Esophagus muscularis mucosa (tissue), 4 donors: ENCODE results near the gene SLC25A10. TPM values are rescaled to one million over a fixed set of nuclear protein-coding genes. Genes with fewer than 3 reads are reported as not detected.

ENCODE experiments used
- DNase-seq: peaks from one replicate; pipeline ENCODE4 v3.0.0-alpha.2; 2017; ENCODE audit errors: extremely low spot score
- H3K27ac ChIP-seq, 4 donors: fragments of 200-600 bp; sonication (generic); replicated peaks in 1 of 4; 1 replicate in 3 of 4; 2 replicates in 1 of 4; pipeline ENCODE4 v1.5.1; 2016 to 2019; ENCODE audit warnings: mild to moderate bottlenecking in 1 of 4
- H3K27me3 ChIP-seq, 4 donors: fragments of 200-600 bp; sonication (generic); one replicate each; pipeline versions ENCODE4 v1.5.1 to v1.6.0; 2016 to 2019
- H3K36me3 ChIP-seq, 4 donors: fragments of 200-600 bp; sonication (generic); one replicate each; pipeline ENCODE4 v1.5.1; 2016 to 2019
- H3K4me1 ChIP-seq, 4 donors: fragments of 200-600 bp; sonication (generic); one replicate each; pipeline ENCODE4 v1.5.1; 2016 to 2019
- H3K4me3 ChIP-seq, 4 donors: fragments of 200-600 bp; sonication (generic); 1 replicate in 2 of 4; 2 replicates in 2 of 4; pipeline ENCODE4 v1.5.1; 2016 to 2019; ENCODE audit warnings: mild to moderate bottlenecking in 4 of 4, moderate library complexity in 1 of 4
- H3K9me3 ChIP-seq, 4 donors: fragments of 200-600 bp; sonication (generic); 1 replicate in 3 of 4; 2 replicates in 1 of 4; pipeline ENCODE4 v1.5.1; 2016 to 2019
- EP300 ChIP-seq: sonication (generic); formaldehyde crosslinking; IDR thresholded peaks from one replicate; pipeline ENCODE4 v1.6.1; 2017; ENCODE audit warnings: antibody characterized with exemption
- POLR2A ChIP-seq: fragments of 450-650 bp; IDR thresholded peaks from one replicate; pipeline ENCODE4 v1.6.1; 2017; ENCODE audit warnings: antibody characterized with exemption, moderate library complexity, mild to moderate bottlenecking, low read depth
- POLR2AphosphoS5 ChIP-seq, 2 donors: sonication (generic); formaldehyde crosslinking; IDR thresholded peaks; one replicate each; pipeline ENCODE4 v1.6.1; 2017; ENCODE audit warnings: antibody characterized with exemption in 2 of 2
- WGBS: methylation state at CpG from one replicate; pipeline ENCODE4 v1.1.5; 2018; 5-methylcytosine and 5-hydroxymethylcytosine counted together
- intact Hi-C: fragments of 100-400 bp; cut with DNase I; formaldehyde crosslinking; loops from one replicate; pipeline ENCODE4 v1.15.1; 2023
- total RNA-seq, 4 donors: library from RNA; depleted of rRNA; stranded (reverse); fragments of >200 nt; gene quantifications; one replicate each; pipeline versions ENCODE4 v1.1.0 to v1.2.1, GENCODE V29; 2016
- TF ChIP-seq, protein P1 (sequence below), 3 experiments: fragments of 200-600 bp in 2 of 3; fragments of 450-650 bp in 1 of 3; sonication (generic) in 2 of 3; IDR thresholded peaks; one replicate each; pipeline ENCODE4 v1.5.1; 2017 to 2019; ENCODE audit warnings: antibody characterized with exemption in 3 of 3, mild to moderate bottlenecking in 2 of 3, moderate library complexity in 1 of 3

The SLC25A10 gene
- total RNA-seq, 4 donors from 2014 or later: 2.1 to 5.5 (median 4.8) TPM

DNA sequence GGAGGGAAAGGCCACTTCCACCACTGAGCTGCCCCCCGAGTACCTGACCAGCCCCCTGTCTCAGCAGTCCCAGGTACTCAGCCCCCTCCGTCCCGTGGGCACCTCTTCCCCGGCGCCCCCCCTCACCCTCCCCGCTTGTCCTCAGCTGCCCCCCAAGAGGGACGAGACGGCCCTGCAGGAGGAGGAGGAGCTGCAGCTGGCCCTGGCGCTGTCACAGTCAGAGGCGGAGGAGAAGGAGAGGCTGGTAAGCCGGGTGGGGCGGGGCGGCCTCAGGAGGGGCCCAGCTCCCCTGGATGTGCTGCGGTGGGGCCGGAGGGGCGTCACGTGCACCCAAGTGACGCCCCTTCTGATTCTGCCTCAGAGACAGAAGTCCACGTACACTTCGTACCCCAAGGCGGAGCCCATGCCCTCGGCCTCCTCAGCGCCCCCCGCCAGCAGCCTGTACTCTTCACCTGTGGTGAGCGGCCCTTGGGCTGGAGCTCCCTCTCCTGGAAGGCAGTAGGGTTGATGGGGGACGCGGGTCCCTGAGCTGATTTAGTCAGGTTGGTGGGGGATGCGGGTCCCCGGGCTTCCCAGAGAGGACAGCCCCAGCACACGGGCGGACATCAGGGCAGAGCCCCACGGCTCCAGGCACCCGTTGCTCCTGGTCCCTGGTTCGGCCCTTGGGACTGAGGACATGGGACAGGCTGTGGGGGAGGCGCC lies 18.4 kb upstream of the SLC25A10 start:
- Histone ChIP-seq H3K36me3 (peaks cover 81 to 100% (median 100%) of the 10 kb centered on the region in 4 donors), H3K4me3 (no peak overlapping the region), H3K27me3 (no peaks in the 10 kb centered on the region), H3K27ac (no peak overlapping the region), H3K4me1 (peaks cover 0 to 8% (median 0%) of the 10 kb centered on the region in 4 donors), H3K9me3 (no peaks in the 10 kb centered on the region)
- TF ChIP-seq EP300 (no peak), POLR2AphosphoS5 (IDR thresholded peaks at IDR 0.05) (no peak), POLR2A (no peak)
- TF ChIP-seq, protein P1, sequence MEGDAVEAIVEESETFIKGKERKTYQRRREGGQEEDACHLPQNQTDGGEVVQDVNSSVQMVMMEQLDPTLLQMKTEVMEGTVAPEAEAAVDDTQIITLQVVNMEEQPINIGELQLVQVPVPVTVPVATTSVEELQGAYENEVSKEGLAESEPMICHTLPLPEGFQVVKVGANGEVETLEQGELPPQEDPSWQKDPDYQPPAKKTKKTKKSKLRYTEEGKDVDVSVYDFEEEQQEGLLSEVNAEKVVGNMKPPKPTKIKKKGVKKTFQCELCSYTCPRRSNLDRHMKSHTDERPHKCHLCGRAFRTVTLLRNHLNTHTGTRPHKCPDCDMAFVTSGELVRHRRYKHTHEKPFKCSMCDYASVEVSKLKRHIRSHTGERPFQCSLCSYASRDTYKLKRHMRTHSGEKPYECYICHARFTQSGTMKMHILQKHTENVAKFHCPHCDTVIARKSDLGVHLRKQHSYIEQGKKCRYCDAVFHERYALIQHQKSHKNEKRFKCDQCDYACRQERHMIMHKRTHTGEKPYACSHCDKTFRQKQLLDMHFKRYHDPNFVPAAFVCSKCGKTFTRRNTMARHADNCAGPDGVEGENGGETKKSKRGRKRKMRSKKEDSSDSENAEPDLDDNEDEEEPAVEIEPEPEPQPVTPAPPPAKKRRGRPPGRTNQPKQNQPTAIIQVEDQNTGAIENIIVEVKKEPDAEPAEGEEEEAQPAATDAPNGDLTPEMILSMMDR (IDR thresholded peaks at IDR 0.05): no peak
- WGBS: 88% methylated on average over 13 of the region's 35 CpGs
- intact Hi-C loops: no loop called here
- no peak for DNase-seq

DNA sequence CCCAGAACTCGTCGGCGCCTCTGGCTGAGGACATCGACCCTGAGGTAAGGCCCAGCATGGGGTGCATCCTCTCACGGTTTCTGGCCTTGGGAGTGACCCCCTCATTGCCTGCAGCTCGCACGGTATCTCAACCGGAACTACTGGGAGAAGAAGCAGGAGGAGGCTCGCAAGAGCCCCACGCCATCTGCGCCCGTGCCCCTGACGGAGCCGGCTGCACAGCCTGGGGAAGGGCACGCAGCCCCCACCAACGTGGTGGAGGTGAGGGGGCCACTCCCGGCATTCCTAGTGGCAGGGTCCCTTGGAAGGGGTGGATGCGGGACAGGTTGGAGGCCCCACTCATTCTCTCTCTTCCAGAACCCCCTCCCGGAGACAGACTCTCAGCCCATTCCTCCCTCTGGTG lies 17.3 kb upstream of the SLC25A10 start:
- Histone ChIP-seq H3K27ac (no peak overlapping the region), H3K4me3 (no peak overlapping the region), H3K27me3 (no peaks in the 10 kb centered on the region), H3K4me1 (peaks cover 0 to 8% (median 0%) of the 10 kb centered on the region in 4 donors), H3K9me3 (no peaks in the 10 kb centered on the region), H3K36me3 (peaks cover 75 to 100% (median 99%) of the 10 kb centered on the region in 4 donors)
- TF ChIP-seq EP300: no peak
- TF ChIP-seq POLR2AphosphoS5 (IDR thresholded peaks at IDR 0.05): no peak
- TF ChIP-seq, protein P1 (IDR thresholded peaks at IDR 0.05): no peak
- no peak for TF ChIP-seq POLR2A
- intact Hi-C loops: no loop called here
- 93% methylated on average over 17 of the region's 19 CpGs for WGBS
- no peak for DNase-seq

DNA sequence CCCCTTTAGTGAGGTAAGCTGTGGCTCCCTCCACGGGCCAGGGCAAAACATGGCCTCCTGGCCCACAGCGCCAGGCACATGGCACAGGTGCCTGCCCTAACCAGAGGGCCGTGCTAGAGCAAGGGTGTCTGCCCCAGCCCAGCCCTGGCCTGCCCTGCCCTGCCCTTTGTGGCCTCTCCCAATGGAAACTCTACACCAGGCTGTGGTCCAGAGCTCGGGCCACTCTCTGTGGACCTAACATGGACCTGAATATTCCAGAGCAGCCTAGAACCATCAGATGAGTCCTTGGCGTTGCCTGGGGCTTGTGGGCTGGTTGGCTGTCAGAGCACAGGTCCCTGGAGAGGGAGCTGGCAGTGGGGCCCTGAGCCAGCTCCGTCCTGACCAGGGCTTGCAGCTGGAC lies 16.9 kb upstream of the SLC25A10 start:
- Histone ChIP-seq H3K9me3 (no peaks in the 10 kb centered on the region), H3K27ac (no peak overlapping the region), H3K27me3 (no peaks in the 10 kb centered on the region), H3K36me3 (peaks cover 75 to 100% (median 98%) of the 10 kb centered on the region in 4 donors), H3K4me3 (no peak overlapping the region), H3K4me1 (peaks cover 0 to 8% (median under 1%) of the 10 kb centered on the region in 4 donors)
- intact Hi-C loops: no loop called here
- TF ChIP-seq, protein P1 (IDR thresholded peaks at IDR 0.05): no peak
- TF ChIP-seq POLR2A (no peak), POLR2AphosphoS5 (IDR thresholded peaks at IDR 0.05) (no peak), EP300 (no peak)
- DNase-seq: no peak
- WGBS: 87% methylated on average over 3 of the region's 6 CpGs

DNA sequence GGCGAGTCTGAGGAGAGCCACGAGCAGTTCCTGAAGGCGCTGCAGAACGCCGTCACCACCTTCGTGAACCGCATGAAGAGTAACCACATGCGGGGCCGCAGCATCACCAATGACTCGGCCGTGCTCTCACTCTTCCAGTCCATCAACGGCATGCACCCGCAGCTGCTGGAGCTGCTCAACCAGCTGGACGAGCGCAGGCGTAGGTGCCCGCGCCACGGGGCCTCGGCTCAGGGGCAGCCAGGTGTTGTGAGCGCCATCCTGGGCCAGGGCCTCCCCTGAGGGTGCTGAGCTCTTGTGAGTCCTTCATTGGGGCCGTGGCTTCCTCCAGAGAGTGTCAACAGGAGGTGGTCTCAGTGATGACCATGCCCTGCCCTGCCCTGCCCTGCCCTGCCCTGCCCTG lies 16.3 kb upstream of the SLC25A10 start:
- Histone ChIP-seq H3K9me3 (no peaks in the 10 kb centered on the region), H3K4me3 (no peak overlapping the region), H3K27ac (no peak overlapping the region), H3K27me3 (no peaks in the 10 kb centered on the region), H3K4me1 (peaks cover 4 to 12% (median 6%) of the 10 kb centered on the region in 4 donors), H3K36me3 (peaks cover 73 to 100% (median 98%) of the 10 kb centered on the region in 4 donors)
- DNase-seq: no peak
- WGBS: no CpG with 5 or more reads among the region's 22 CpGs
- TF ChIP-seq, protein P1 (IDR thresholded peaks at IDR 0.05): no peak
- TF ChIP-seq POLR2AphosphoS5 (IDR thresholded peaks at IDR 0.05) (no peak), EP300 (no peak), POLR2A (no peak)
- intact Hi-C loops: no loop called here
